GM21447 (cell line): ENCODE results near the gene LTC4S.
"Not testable (repeated sequence)": the region's sequence is repeated elsewhere in the genome, so short reads cannot be mapped to it uniquely, and the experiment has no call there.

Experiments used
- ATAC-seq: cut with Tn5 transposase; IDR thresholded peaks from one replicate; pipeline ENCODE4 v1.9.1; 2021; ENCODE audit not compliant: unreplicated experiment

LTC4S gene

DNA sequence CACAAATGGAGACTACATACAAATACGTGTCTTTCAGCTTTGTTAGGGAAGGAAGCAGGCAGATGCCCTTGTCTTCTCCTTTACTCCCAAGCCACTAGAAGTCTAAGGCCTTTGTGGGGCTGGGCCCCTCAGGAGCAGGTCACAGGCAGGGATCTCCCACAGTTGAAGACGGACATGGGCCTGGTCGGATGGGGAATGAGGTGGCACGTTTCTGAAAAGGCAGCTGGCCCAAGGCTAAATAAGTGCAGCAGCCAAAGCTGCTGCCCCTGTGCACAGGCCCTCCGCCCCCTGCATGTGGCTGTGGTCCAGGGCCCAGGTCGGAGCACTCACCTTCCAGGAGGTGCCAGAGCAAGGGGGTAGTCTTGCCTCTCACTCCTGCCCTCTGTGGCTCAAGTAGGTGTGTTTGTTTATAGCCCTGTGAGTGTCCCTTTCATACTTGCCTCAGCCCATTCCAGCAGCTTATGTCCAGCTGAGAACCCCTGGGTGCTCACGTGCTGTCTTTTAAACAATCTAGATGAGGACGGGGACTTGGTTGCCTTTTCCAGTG, 28.7 kb downstream of the LTC4S start:
- ATAC-seq = no peak

DNA sequence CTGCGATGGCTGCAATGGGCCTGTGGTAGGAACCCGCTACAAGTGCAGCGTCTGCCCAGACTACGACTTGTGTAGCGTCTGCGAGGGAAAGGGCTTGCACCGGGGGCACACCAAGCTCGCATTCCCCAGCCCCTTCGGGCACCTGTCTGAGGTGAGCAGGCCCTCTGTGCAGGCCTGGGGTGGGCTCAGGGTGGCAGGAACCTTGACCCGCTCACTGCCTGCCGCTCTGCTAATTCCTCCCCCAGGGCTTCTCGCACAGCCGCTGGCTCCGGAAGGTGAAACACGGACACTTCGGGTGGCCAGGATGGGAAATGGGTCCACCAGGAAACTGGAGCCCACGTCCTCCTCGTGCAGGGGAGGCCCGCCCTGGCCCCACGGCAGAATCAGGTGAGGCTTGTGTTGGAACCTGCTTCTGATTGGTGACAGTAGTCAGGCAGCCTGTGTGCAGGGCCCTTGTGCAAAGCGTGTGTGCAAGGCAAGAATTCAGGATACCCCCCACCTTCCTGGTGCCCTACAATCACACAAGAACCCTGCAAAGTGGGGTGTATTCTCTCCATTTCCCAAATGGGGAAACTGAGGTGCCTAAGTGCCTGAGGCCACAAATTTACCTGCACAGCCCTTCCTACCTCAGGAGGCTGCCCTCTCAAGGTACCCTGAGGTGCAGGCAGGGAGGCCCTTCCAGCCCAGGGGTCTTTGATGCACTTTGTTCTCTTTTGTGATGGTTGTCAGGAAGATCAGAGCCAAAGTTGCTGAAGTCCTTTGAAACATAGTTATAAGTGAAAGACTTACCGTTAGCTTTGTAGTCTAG, 30.4 kb downstream of the LTC4S start:
- no peak for ATAC-seq

DNA sequence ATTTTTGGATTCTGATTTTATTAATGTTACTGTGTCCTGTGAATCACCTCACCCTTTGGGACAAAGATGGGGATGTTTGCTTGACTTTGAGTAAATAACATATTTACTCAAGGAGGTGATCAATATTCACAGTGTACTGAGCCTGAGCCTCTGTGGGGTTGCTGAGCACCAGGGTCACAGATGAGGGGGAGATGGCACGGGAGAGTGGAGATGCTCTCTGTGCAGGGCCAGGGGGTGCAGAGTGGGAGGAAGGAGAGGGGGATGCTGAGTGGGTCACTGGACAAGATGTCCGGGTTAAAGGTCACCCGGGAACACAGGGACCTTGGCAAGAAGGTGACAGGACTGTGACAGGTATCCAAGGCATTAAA, 30.9 kb downstream of the LTC4S start:
- no peak for ATAC-seq

DNA sequence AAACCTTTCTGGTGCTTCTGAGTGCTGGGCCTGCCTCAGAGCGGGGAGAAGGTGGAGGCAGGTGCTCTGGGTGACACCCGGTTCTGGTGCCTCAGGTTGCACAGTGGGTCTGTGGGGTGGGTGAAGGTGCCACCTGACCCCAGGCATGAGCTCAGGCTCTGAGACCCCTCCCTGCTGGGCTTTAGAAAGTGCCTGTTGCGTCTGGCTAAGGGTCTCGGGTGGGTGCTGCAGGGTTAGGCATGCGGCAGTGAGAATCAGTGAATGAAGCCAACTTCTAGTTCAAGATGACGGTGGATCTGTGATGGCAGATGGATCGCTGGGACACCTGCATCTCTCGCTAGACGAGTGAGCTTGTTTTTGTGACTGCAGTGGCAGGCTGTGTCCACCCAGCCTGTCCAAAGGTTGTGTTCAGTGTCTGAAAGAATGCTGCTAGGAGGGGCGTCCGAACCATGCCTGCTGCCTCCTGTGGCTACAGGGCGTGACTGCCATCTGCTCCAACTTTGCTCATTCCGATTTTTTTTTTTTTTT, 31.9 kb downstream of the LTC4S start:
- no peak for ATAC-seq

DNA sequence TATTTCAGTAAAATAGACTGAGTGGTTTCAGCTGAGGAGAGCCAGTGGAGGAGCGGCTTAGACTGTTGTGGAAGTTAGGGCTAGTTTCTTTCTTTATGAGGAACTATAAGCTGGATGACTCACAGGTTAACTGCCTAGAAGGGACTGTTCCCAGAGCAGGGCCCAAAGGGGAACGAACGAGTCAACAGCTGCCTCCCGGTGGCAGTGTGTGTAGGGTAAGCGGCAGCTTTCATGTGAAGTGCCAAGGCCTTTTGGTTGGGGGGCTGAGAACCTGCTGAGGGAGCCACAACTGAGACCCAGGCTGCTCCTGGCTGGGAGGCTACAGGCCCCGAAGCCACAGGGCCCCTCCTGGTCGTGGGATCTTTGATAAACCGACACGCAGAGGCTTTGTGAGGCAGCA, 33.9 kb downstream of the LTC4S start:
- ATAC-seq = no peak

DNA sequence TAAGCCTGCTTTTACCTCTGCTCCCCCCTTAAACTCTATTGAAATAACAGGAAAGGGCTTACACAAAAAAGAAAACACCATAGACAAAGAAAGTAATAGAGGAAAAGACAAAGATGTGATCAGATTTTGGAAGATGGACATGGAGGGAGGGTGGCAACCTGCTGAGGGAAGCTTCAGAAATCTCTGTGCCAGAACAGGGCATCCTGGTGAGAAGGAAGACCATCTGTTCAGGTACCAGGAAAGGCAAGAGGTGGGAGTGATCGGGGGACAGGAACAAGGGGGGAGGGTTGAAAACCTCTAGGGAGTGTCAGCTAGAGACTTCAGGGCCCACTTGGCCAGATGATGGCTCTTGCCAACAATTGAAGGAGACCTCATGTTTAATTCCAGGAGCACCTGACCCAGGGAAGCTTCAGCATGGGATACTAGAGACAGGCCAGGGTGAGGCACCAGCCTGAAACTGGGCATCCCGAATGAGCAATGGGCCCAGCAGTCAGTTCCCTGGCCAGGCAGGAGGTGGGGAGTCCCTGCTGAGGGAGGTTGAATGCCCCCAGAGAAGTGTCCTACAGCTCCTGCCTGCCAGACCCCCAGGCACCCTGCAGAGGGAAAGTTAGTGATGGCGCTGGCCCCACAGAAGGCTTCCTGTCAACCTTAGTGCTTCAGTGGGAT, 35.1 kb downstream of the LTC4S start:
- no peak for ATAC-seq

DNA sequence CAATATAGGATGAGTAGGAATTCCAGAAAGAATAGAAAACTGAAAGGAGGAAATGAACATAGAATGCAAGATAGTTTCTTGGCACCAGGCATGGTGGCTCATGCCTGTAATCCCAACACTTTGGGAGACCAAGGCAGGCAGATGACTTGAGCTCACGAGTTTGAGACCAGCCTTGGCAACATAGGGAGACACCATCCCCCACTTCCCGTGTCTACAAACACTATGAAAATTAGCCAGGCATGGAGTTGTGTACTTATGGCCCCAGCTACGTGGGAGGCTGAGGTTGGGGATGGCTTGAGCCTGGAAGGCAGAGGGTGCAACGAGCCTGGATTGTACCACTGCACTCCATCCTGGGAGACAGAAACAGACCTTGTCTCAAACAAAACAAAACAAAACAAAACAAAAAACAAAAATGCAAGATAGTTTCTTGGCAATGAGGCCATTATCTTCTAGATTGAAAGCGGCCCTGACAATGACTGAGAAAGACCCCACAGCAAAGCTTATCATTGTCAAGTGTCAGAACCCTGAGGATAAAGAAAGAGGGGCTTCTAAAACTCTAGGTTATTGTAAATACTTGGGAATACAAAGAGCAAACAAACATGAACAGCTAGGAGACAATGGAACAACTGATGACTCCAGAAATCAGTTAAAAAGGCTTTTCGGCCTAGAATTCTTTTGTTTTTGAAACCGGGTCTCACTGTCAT, 36.1 kb downstream of the LTC4S start:
- no peak for ATAC-seq

DNA sequence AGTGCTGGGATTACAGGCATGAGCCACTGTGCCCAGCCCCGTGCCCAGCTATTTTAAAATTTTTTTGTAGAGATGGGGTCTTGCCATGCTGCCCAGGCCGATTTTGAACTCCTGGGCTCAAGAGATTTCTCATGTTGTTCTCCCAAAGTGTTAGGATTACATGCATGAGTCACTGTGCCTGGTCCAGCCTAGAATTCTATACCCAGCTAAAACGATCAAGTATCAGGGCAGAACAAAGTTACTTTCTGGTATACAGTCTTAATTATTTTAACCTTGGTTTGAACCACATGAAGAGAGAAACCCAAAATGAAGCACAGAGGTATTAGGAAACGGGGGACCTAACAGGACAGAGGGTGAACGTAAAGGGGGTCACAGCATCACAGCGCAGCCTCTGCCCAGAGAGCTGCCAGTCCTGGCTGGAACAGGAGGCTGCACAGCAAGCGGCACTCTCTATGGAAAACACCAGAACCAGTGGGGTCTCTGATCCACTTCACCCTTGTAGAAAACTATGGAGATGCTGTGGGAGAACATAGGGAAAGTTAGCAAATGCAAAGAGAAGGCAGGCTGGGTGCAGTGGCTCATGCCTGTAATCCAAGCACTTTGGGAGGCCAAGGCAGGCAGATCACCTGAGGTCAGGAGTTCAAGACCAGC, 37.2 kb downstream of the LTC4S start:
- no peak for ATAC-seq

DNA sequence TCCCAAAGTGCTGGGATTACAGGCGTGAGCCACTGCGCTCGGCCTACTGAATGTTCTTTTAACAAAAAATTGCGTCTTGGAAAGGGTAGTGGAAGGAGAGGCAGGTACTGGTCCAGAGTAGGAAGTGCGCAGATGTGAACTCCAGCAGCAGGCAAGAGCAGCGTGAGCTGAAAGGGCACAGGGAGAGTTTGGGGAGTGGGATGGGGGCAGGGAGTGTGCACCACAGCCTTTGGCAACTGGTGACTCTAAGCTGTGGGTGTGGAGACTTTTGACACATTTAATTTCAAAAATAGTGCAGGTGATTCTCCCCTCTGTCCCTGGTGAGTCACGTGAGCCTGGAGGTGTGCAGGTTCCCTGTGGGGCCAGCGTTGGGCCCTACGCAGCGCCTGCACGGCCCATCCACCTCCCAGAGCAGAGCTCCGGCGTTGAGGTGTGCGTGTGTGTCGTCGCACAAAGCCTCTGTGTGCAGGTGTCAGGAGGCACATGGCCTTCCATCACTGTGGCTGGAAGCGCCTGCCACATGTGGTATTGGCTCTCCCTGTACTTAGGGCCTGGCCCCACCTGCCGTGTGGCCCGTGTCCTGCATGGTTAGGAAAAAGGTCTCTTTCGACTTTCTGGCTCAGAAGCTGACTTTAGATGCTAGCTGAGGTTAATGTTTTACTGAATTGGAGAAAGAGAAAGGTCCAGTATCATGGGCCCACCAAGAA, 38.4 kb downstream of the LTC4S start:
- ATAC-seq = no peak

DNA sequence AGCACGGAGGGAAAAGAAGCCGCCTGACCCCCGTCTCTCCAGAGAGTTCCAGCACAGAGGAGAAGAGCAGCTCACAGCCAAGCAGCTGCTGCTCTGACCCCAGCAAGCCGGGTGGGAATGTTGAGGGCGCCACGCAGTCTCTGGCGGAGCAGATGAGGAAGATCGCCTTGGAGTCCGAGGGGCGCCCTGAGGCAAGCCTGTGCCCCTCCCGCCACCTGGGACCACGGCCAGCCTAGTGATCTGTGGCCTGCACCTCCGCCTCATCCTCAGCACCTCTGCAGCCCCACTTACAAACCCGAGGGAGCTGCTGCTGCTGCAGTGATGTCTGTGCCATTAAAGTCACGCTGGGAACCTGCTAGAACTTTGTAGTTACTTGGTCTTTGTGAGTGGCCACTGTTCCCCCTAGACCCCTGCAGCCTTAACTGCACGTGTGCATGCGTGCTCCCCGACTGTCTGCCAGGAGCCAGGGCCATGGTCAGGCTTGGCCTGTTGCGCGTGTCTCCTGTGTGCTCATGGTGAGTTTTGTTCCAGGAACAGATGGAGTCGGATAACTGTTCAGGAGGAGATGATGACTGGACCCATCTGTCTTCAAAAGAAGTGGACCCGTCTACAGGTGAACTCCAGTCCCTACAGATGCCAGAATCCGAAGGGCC, 39.4 kb downstream of the LTC4S start:
- ATAC-seq = no peak

DNA sequence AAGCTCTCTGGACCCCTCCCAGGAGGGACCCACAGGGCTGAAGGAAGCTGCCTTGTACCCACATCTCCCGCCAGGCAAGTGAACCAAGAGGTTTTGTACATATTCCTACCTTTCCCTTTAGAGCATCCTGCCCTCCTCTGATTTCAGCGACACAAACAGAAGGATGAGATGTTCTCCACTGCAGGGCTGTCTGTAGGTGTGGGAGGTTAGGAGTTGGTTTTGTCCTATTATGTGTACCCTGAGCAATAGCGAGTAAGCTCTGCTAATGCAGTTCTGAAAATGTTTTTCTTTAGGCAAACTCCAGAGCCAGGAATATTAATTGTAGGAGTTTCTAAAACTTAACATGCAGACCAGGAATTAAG, 39.9 kb downstream of the LTC4S start:
- ATAC-seq = no peak

DNA sequence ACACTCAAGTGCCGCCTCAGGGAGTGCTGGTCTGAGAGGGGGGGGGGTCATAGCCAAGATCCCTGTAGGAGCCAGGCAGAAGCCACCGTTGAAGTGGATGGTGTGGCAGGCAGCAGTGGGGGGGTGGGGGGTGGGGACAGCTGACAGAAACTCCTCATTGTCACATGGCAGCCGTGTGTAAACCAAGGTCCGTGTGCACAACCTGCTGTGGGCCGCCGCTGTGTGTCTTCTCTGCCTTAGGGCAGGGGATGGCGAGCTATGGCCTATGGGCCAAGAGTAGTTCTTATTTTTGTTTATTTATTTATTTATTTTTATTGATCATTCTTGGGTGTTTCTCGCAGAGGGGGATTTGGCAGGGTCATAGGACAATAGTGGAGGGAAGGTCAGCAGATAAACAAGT, 40.3 kb downstream of the LTC4S start:
- ATAC-seq = no peak

DNA sequence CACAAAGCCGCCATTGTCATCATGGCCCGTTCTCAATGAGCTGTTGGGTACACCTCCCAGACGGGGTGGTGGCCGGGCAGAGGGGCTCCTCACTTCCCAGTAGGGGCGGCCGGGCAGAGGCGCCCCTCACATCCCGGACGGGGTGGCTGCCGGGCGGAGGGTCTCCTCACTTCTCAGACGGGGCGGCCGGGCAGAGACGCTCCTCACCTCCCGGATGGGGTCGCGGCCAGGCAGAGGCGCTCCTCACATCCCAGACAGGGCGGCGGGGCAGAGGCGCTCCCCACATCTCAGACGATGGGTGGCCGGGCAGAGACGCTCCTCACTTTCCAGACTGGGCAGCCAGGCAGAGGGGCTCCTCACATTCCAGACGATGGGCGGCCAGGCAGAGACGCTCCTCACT, 41.1 kb downstream of the LTC4S start:
- ATAC-seq = not testable (repeated sequence)

DNA sequence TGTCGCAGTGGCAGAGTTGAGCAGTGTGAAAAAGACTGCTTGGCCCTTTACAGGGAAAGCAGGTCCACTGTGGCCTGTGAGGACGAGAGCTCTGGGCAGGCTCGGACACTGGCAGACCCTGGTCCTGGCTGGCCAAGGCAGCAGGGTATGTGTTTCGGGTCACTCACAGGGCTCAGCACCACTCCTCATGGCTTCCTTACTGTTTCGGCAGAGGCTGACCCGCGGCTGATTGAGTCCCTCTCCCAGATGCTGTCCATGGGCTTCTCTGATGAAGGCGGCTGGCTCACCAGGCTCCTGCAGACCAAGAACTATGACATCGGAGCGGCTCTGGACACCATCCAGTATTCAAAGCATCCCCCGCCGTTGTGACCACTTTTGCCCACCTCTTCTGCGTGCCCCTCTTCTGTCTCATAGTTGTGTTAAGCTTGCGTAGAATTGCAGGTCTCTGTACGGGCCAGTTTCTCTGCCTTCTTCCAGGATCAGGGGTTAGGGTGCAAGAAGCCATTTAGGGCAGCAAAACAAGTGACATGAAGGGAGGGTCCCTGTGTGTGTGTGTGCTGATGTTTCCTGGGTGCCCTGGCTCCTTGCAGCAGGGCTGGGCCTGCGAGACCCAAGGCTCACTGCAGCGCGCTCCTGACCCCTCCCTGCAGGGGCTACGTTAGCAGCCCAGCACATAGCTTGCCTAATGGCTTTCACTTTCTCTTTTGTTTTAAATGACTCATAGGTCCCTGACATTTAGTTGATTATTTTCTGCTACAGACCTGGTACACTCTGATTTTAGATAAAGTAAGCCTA, 42.6 kb downstream of the LTC4S start:
- ATAC-seq = peak; percentile 67

DNA sequence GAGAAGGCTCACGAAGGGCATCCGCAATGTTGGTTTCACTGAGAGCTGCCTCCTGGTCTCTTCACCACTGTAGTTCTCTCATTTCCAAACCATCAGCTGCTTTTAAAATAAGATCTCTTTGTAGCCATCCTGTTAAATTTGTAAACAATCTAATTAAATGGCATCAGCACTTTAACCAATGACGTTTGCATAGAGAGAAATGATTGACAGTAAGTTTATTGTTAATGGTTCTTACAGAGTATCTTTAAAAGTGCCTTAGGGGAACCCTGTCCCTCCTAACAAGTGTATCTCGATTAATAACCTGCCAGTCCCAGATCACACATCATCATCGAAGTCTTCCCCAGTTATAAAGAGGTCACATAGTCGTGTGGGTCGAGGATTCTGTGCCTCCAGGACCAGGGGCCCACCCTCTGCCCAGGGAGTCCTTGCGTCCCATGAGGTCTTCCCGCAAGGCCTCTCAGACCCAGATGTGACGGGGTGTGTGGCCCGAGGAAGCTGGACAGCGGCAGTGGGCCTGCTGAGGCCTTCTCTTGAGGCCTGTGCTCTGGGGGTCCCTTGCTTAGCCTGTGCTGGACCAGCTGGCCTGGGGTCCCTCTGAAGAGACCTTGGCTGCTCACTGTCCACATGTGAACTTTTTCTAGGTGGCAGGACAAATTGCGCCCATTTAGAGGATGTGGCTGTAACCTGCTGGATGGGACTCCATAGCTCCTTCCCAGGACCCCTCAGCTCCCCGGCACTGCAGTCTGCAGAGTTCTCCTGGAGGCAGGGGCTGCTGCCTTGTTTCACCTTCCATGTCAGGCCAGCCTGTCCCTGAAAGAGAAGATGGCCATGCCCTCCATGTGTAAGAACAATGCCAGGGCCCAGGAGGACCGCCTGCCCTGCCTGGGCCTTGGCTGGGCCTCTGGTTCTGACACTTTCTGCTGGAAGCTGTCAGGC, 43.6 kb downstream of the LTC4S start:
- no peak for ATAC-seq

DNA sequence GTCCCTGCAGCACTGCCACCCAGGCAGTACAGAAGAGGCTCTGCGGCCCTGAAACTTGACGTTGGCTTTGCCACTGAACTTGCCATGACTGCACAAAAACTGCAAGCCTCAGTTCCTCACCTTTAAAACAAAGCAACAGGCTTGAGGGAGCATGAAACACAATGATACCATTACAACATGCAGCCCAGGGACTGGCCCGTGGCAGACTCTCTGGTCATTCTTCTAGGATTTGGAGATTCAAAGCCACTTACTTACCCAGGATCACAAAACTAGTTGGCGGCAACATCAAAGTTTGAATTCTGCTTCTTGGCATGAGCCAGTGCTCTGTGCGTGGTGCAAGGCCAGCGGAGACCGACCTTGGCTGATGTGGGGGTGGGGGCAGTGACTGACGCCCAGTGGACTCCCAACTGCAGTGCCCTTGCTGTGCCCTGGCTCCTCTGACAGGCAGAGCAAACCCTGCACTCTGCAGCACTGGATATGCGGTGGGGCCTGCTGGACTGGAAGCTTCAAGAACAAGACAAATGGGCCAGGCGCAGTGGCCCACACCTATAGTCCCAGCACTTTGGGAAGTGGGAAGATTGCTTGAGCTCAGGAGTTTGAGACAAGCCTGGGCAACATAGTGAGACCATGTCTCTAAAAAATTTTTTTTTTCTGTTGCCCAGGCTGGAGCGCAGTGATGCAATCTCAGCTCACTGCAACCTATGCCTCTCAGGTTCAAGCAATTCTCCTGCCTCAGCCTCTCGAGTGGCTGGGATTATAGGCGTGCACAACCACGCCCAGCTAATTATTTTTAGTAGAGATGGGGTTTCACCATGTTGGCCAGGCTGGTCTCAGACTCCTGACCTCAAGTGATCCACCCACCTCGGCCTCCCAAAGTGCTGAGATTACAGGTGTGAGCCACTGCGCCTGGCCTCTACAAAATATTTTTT, 45.8 kb downstream of the LTC4S start:
- no peak for ATAC-seq

DNA sequence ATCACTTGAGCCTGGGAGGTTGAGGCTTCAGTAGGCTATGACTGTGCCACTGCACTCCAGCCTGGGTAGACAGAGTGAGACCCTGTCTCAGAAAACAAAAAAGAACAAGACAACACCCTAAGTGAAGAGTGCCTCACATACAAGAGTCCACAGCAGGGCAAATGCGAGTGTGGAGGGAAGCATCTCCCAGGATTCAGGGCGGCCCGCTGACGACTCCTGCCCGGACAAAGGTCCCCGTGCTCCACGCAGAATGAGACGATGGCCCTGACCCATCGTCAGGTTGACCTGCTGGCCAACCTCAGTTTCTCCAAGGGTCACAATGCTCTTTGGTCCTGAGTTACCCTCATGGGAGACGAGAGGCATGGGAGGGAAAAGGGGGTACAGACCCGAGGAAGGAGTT, 46.5 kb downstream of the LTC4S start:
- no peak for ATAC-seq
